ENCODE data around the gene TMEM59L.

TMEM59L gene

DNA sequence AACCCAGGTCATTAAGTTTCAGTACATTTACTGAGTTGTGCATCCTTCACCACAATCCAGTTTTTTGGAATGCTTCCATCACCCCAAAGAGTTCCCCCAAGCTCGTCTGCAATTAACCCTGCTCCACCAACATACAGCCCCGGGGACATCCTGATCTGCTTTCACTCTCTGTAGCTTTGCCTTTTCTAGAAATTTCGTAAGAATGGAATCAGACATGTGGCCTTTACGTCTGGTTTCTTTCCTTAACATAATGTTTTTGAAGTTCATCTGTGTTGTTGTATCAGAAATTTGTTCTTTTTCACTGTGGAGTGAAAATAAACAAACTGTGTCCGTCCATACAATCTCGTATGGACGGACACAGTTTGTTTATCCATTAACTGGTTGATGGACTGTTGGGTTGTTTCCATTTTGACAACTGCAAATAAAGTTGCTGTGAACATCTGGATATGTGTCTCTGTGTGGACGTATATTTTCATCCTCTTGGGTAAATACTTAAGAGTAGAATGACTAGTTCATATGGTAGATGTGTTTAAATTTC is 27.1 kb downstream of the TMEM59L start:
- no peak for DNase-seq

DNA sequence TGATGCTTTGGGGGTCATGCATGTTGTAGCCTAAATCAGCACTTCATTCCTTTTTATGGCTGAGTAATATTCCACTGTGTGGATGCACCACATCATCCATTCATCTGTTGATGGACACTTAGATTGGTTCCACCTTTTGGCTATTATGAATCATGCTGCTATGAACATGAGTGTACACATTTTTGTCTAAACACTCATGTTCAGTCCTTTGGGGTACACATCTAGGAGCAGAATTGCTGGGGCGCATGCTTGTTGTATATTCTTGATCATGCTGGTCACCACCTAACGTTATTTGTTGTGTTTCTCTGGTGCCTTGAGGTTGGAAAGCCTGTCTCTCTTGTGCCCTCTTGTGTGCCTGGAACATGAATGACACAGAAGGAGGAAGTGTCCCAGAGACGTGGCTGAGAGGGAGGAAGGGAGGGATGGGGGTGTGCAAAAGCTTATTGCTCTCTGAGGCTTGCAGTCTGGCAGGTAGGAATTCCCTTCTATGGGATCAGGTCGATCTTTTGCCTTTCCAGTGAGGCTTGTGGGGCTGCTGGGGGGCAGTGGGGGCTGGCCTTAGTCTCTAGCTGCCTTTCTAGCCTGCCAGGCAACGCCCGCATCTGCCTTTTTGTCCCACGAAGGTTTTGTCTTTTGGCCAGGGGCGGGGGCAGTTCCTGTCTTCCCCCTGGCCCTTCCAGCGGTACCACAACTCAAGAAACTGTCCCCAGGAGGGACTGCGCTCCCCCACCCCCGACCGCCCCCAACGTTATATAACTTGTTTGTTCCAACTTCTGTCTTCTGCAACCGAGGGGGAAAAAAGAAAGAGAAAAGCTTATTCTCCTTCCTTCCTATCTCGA is 31.7 kb downstream of the TMEM59L start:
- DNase-seq = no peak

- DNase-seq = no peak
Observed at GRCh38 chr19:18645035-18645511, 32.4 kb downstream of the TMEM59L start.

GRCh38 chr19:18646535-18647370 is 34.1 kb downstream of the TMEM59L start:
- no peak for DNase-seq

- DNase-seq = no peak
Observed at GRCh38 chr19:18647371-18647767, 34.7 kb downstream of the TMEM59L start.

GRCh38 chr19:18647807-18648206 is 35.1 kb downstream of the TMEM59L start:
- DNase-seq = no peak

GRCh38 chr19:18648973-18649315 is 36.3 kb downstream of the TMEM59L start:
- no peak for DNase-seq

DNA sequence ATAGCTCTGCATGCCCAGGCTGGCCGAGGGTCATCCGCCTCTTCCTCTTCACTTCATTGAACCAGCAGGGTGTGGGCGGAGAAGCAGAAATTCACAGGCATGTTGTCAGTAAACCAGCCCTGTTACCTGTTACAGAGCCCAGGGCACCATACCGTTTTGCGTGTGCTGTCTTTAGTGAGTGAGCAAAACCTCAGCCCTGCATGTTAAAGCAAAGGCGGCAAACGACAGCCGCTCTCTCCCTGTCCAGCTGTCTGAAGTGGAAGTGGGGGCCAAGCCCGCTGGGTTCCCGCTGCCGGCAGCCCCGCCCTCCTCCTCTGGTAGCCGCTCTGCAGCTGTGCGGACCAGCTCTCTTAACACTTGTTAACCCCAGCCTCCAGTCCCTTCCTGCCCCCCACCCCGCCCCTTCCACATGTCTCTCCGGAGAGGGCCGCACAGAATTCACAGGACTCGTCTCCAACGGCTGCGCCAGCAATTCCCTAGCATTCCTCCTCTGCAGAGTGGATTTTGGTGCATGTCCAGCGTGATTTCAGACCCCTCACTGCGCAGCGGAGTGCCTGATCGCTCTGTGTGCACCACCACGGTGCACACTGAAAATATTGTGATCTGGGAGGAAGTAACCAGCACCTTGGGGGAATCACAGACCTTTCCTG is 36.8 kb downstream of the TMEM59L start:
- no peak for DNase-seq

DNA sequence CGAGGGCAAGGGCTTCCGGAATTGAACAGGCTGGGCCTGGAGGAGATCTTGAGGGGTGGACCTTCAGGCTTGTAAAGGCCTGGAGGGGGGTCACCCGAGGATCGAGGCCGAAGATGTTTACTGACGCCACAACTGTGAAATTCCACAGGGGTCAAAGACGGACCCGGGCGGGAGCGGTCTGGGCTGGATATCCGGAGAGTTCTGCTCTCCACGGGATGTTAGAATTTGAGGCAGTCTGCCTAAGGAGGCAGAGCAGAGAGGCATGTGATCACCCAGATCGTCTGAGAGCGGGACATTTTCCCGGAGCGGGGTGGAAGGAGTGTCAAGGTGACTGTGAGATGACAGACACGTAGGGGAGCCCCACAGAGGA is 37.3 kb downstream of the TMEM59L start:
- DNase-seq = no peak

GRCh38 chr19:18650468-18651041 is 37.9 kb downstream of the TMEM59L start:
- DNase-seq = no peak

GRCh38 chr19:18651300-18651699 is 38.6 kb downstream of the TMEM59L start:
- no peak for DNase-seq

DNA sequence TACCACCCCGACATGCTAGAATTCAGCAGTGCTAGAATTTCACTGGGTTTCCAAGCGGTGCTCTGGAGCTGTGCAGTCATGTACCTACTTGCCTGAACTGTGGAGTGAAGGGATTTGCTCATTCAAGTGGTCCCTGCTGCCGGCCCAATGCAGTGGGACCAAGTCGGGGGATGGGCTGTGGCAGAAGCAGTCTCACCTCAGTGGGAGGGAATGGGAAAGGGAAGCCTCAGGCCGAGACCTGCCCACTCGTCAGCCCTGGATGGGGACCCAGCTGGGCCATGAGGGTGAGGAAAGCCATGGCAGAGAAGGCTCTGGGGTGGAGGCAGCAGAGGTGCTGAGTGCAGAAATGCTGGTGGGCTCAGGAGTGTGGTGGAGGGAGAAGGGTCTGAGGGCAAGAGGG is 39.1 kb downstream of the TMEM59L start:
- DNase-seq = no peak

- DNase-seq = no peak
Observed at GRCh38 chr19:18653853-18654252, 41.2 kb downstream of the TMEM59L start.

GRCh38 chr19:18654469-18654868 is 41.8 kb downstream of the TMEM59L start:
- DNase-seq = no peak

GRCh38 chr19:18655173-18655844 is 42.6 kb downstream of the TMEM59L start:
- DNase-seq = no peak

DNA sequence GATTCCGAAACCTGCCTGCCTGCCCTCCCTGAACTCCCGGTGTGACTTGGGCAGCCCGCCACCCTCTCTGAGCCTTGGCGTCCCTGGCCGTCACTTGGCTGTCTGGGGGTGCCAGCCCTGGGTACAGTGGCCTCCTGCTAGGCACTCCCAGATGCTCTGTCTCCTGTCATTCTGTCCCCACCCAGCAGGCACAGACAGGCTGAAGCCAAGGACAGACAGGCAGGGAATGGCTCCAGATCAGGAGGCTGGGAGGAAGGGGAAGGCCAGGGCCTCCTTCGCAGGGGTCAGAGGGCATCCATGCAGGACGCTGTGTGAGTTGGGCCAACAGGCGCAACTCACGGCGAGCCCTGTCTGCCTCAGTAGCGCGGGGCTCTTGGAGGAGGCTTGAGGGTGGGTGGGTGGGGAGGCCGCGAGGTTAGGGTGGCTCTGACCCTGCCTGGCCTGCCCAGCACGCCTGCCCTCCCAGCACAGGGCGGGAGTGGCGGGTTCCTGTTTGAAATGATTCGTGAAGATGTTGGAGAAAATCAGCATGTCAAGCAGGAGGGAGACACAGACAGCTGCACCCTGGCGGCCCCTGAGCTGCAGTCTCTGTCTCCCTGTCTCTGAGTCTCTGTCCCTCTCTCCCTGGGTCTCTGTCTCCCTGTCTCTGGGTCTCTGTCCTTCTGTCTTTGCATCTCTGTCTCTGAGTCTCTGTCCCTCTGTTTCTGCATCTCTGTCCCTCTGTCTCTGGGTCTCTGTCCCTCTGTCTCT is 43.8 kb downstream of the TMEM59L start:
- no peak for DNase-seq

DNA sequence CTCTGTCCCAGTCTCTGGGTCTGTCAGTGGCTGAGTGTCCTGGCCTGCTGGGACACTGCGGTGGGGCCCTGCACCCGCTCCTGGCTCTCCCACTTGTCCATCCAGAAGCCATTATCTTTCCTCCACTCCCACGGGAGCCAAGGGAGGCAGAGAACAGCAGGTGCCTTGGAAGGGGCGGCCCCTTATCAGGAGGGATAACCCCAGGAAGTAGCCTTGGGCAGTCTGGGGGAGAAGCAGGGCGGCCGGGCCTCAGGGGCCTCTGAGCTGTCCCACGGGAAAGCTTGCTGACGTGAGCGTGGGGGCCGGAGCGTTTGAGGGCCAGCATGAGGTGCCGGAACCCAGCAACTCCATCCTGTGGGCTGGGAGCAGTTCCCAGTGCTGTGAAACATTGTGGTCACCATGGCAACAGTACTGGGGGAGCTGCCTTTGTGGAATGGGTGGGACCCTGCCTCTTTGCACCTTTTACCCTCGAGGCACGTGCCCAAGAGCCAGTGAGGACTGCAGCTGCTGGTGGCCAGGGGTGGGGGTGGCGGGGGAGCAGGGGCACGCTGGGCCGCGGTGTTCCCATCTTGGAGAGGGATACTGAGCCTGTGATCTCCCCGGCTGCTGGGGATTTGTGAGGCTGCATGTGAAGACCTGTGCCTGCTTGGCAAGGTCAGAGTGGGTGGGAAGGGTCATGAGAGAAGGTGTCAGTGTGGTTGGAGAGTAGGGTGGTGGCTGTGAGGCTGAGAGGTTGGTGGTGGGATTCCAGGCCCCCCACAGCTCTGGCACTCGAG is 45.1 kb downstream of the TMEM59L start:
- DNase-seq = no peak

DNA sequence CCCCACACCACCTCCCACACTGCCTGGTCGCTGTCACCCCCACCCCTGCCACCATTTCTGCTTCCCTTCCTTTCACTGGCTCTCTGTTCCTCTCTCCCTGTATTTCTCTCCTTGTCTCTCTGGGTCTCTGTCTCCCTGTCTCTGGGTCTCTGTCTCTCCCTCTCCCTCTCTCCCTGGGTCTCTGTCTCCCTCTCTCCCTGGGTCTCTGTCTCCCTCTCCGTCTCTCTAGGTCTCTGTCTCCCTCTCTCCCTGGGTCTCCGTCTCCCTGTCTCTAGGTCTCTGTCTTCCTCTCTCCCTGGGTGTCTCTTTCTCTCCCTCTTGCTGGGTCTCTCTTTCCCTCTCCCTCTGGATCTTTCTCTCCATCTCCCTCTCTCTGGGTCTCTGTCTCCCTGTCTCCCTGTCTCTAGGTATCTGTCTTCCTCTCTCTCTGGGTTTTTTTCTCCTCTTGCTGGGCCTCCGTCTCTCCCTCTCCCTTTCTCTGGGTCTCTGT is 45.7 kb downstream of the TMEM59L start:
- no peak for DNase-seq

DNA sequence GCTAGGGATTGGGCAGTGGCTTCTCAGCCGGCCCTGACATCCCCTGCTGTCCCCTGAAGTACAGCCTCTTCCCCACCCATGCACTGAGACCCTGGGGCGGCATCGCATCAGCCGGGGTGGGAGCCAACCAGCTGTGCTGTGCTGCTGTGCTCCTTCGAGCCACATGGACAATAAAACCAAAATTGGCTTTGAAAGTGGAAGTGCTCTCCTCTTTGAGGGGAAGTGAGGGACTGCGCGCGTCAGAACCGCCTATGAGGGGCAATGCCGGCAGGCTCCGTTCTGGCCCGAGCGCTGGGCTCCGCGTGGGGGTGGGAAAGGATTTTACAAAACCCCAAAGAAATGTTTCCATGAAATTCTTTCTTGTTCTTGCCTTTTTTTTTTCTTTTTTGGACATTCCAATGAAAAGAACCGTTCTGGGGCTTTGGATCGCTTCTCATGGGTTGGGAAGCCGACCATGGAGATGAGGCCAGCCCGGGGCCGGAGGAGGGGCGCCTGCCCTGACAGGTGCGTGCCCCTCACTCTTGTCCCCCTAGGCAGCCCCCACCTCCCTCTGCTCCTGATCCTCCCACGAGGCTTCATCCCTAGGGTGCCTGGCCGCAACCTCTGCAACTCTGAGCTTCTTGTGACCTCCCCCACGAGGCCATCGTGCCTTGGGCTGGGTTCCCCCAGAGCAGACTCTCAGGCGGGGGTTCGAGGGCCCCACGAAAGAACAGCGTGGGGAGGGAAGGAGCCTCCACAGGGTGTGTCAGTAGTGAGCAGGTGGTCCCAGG is 46.8 kb downstream of the TMEM59L start:
- no peak for DNase-seq

Measured in COR-L47 (cell line).